NCI-H187 (cell line): Measurements from ENCODE around the gene JMY.

Source experiments
- DNase-seq, 2 experiments: peaks; one replicate each; lab custom pipeline; 2025; lab: John Stamatoyannopoulos, UW

The JMY gene

DNA sequence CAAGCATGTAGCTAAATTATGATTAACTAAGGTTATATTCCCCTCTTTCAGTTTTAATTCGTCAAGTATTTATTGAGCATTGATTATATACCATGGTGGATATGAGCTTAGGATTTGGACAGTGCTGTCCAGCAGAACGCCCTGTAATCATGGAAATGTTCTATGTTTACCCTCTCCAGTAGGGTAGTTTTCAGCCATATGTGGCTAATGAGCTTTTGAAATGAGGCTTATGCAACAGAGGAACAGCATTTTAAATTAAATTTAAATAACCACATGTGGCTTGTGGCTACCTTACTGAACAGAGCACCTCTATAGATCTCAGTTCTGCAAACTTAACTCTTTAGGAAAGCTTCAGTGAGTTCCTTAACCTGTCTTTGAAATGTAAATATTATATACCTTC is 59.1 kb downstream of the JMY start:
- DNase-seq = no peak

DNA sequence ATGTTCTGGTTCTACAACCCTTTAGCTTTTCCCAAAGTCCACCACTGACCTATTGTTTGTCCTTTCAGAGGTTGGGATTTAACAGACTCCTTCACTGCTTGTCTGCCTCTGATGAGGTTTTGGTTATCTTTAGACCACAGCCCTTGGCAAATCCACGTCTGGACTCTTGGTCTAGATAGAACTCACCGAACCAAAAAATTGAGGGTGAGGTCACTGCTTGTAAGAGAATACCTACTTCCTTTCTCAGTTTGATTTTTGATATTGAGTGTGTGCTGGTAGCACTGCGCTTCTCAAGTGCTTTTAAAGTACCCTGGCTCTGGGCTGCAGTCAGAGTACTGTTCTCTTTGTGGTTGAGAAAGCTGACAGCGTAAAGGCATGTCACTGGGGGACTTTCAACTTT is 61.7 kb downstream of the JMY start:
- peak in 1 of 2 experiments; percentile 9 for DNase-seq

DNA sequence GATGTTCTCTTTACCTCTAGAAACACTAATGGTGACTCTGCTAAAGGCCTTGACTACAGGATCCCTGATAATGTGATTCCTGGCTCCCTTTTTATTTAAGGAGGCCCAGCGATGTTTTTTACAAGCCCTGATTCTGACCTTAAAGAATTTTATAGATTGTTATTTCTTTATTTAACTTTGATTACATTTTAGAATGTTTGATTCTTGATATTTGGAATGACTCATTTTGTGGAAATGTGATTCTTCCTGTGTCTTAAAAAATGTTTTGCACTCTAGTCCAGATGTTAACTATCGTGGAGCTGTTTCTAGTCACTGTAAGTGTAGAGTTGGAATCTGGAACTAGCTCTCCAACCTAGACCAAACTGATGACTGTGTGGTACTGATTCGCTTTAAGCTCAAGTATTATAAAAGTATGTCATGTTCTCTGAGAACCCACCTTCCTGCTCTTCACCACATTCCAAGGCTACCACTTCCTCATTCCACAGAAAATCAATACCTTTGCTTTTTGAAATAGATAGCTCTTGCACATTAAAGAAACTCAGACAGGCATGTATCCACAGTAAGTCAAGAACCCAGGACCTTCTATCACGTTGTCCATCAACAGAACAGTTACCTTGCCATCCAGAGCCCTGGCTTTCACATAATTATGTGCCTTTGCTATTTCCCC is 65.2 kb downstream of the JMY start:
- no peak for DNase-seq

DNA sequence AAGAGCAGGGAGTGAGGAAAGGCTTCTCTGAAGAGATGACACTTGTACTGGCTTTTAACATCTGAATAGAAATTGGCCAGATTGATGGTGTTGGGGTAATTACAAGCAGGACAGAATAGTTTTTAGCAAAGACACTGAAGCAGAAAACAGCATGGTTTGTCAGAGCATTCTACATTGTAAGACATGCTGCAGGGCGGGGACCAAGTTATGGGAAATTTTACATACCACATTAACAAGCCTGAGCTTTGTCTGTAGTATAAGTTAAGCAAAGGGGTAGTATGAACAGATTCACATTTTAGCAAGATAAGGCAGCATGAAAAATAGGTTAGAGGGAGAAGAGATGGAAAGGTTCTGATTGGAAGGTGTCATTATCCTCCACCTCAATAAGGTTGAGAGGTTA is 66.5 kb downstream of the JMY start:
- no peak for DNase-seq

DNA sequence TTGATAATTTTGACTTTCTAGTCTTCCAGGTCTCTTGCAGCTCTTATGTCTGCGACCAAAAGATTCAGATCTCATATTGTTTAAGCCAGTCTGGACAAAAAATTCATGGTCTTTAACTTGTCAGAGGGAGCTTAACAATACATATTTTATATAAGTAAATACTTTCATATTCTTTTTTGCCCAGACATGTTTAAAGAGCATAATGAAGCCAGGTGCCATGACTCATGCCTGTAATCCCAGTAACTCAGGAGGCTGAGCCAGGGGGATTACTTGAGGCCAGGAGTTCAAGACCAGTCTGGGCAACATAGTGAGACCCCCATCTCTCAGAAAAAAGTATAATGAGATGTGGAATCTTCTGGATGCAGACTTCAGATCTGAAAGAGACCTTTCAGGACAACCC is 69.8 kb downstream of the JMY start:
- DNase-seq = no peak

DNA sequence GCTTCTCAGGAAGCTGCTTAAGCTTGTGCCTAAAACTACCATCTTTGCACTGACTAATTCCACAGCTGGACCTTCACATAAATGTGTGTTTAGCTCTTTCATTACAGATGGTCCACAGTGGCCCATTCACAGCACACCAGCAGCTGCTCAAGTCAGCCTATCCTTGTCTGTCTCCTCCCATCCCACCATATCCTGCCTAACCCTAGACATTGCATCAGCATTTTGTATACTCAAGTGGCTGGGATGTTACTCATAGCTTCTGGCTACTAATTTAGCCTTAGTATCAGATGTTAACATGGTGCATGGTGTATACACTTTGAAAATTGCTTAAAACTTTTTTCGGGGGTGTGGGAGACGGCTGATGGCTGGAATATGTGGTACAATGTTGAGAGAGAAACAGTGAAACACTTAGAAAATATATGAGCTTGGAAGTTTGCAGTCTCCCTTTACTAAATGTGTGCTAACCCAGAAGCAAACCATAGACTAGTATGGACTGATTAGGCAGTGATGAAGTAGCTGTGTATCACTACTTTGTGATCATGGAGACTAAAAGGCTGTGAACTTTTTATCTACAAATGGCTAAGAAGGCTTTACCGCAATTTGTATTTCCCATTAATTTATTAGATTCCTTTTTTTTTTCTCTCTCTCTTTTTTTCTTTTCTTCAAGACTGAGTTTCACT is 83.1 kb downstream of the JMY start:
- no peak for DNase-seq

DNA sequence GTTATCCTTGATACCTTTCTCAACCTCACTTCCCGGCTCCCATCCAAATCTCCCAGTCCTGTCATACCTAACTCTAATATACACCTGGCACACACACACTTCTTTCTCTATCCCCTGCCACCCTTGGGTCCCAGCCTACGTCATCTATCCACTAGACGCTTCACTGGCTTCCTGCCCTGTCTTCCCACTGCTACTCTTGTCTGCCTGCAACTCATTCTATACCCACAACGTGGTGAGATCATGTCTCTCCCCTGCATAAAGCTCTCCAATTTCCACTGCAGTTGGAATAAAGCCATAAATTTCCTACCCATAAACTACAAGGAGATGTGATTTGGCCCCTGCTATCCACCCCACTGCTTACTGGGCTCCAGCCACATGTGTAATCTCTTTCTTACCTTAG is 93.5 kb downstream of the JMY start:
- DNase-seq = no peak

DNA sequence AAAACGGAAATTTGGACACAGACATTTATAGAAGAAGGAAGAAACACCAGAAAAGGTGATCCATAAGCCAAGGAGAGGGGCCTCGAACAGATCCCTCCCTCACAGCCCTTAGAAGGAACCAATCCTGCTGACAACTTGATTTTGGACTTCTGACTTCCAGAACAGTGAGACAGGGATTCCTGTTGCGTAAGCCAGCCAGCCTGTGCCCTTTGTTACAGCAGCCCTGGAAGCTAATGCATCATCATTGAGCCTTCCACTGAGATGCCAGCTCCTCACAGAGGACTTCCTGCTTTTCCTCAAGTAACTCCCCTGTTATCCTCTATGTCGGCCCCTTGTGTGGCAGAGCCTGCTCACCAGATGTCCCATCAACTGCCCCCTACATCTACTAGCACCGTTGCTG is 94.1 kb downstream of the JMY start:
- no peak for DNase-seq

DNA sequence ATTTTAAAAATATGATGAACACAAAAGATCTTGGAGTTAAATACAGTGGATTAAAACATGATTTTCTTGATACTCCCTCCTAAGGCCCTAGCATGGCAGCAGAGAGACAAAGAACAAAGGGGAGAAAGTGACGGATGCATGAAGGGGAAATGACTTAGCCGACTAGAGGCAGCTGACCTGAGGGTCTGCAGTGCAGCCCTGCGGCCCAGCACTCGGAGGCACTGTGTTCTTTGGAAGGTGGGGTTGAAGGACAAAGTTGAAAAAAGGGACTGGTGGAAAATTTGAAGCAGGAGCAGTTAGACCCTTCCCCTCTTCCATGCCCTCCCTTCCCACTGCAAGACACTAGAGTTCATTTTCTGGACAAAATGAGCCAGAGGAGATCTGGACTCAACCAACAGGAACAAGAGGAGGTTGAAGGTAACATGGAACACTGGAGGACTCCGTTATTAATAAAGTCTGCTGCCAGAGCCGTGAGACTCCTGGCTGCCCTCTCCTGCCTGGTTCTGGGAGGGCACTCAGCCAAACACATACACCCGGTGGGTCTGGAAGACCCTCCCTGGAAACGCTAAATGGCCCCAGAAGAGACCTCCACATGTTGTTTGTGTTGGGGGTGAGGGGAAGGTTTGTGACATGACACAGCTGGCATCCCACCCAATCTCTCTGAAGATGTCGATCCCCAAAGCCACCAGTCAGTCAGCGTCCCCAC is 98.1 kb downstream of the JMY start:
- DNase-seq = no peak

DNA sequence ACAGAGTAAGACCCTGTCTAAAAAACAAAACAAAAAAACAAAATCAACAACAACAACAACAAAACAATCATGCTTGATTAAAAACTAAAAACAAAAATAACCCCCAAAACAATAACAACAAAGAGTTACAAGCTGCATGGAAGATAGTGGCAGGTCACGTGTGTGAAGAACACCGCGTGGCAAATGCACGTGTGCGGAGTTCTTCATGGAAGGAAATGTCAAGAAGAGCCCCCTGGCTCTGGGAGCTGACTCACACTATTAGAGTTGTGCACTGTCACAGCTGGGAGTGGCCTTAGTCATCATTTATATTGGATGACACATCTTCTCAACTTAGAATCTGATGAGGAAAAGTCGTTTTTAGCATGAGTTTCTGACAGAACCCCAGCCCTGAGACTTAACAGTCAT is 110.5 kb downstream of the JMY start:
- no peak for DNase-seq

DNA sequence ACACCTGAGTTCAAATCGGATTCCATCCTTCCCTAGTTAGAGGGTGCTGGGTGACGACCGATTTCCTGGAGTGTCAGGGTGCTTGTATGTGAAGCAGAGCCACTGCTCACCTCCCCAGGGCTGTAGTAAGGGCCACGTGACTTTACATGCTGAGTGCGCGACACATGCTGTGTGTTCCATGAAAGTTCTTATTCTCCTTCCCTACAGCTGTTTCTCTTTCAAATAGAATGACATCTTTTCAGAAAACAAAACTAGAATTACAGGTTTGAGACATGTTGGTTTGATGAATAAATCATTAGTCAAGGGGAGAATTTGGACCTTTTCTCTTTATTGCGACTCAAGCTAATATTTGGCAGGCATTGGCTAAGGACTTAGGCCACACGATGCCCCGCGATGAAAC is 113.1 kb downstream of the JMY start:
- no peak for DNase-seq

DNA sequence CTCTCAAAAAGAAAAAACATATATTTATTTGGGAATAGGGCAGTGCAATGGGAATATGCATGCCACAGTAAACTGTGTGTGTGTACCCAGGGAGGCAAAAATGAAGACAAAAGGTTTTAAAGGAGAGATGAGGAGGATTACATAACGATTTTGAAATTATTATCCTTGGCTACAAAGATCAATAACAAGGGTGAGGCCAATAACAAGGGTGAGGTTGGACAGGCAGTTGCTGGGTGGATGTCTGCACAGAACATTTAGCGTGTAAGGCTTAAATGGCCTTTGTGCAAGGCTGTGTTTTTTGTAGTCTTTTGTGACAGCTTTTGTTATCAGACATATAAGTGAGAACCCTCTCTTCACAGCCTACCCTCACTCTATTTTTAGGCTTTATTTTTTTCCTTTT is 114.0 kb downstream of the JMY start:
- no peak for DNase-seq

DNA sequence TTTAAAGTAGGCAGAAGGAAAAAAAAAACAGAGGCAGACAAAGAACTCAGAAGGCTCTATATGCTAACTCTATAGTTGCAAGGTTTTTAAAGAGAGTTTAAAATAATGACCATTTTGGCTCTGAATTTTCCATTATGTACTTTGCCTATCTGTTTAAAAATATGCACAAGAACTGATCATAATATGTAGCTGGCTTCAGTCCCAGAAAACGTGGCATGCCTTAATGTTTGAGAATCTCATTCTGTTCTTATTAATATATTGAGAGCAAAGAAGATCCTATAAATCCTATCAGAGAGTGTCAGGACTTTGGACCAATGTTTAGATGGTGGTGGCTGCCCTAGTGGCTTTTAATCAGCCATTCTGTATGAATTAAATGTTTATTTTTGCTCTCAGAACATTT is 121.5 kb downstream of the JMY start:
- DNase-seq = no peak
